Pancreas (tissue), 10 donors: ENCODE measurements around the gene IRF1. TPM values are rescaled to one million over a fixed set of nuclear protein-coding genes. Genes with fewer than 3 reads are reported as not detected.

Source experiments
- ATAC-seq, 4 donors: fragments of 200-7000 bp; cut with Tn5 transposase; one replicate each; pipeline versions ENCODE4 v1.8.0 to v1.9.1; 2020; ENCODE audit warnings: mild to moderate bottlenecking in 4 of 4, moderate library complexity in 4 of 4
- DNase-seq, 6 donors: peaks; one replicate each; pipeline ENCODE4 v3.0.0-alpha.2; 2020
- FAIRE-seq: peaks from 2 replicates; lab custom pipeline; 2012; peaks lifted over from hg19 to GRCh38; lab: Jason Lieb, UNC
- H3K27ac ChIP-seq, 4 donors: fragments of 200-600 bp; sonication (generic); 1 replicate in 3 of 4; 2 replicates in 1 of 4; pipeline versions ENCODE4 v1.5.0 to v1.8.0; 2020
- H3K27me3 ChIP-seq, 4 donors: fragments of 200-600 bp; one replicate each; pipeline ENCODE4 v1.8.0; 2021
- H3K36me3 ChIP-seq, 3 donors: fragments of 200-600 bp; sonication (generic) in 1 of 3; one replicate each; pipeline versions ENCODE4 v1.5.0 to v1.8.0; 2020 to 2021
- H3K4me1 ChIP-seq, 3 donors: fragments of 200-600 bp; one replicate each; pipeline ENCODE4 v1.8.0; 2021
- H3K4me3 ChIP-seq, 4 donors: fragments of 200-600 bp; sonication (generic) in 2 of 4; one replicate each; pipeline versions ENCODE4 v1.5.0 to v1.8.0; 2020 to 2021
- H3K9me3 ChIP-seq, 4 donors: fragments of 200-600 bp; one replicate each; pipeline ENCODE4 v1.8.0; 2021
- WGBS, 2 donors: extraction: QIAGEN DNeasy Blood & Tissue Kit; methylation state at CpG; one replicate each; pipeline ENCODE4 v1.1.7; 2013; 5-methylcytosine and 5-hydroxymethylcytosine counted together
- intact Hi-C, 3 donors: fragments of 100-400 bp; cut with DNase I; formaldehyde crosslinking; loops; one replicate each; pipeline versions ENCODE4 v1.11.1 to v1.14.2; 2022
- polyA plus RNA-seq, 2 donors: library from polyadenylated mRNA; stranded (reverse); fragments of 200-250 nt; gene quantifications; one replicate each; pipeline ENCODE4 v1.2.3, GENCODE V29; 2013
- total RNA-seq, 6 donors: library from RNA; stranded (reverse); fragmentation: NEBNext Ultra II Directional in 4 of 6; extraction: Animal tissue kit (Norgen Biotek cat#: 25700) in 4 of 6; gene quantifications; one replicate each; pipeline versions ENCODE4 v1.2.1 to v1.2.4, GENCODE V29; 2021 to 2023
- TF ChIP-seq, protein P1 (sequence below), 4 donors: fragments of 200-600 bp; sonication (generic) in 3 of 4; IDR thresholded peaks; one replicate each; pipeline versions ENCODE4 v1.5.0 to v1.8.0; 2021; ENCODE audit warnings: antibody characterized with exemption in 4 of 4
- donor health status: healthy with polysubstance abuse.
- donor health status: DM: no; HTN: no; CAD: no; lungs with moderate emphysema.
- donor health status: DM: no; HTN: no; CAD: no.
- donor health status: control.
- donor health status: control.
- donor health status: Bipolar disorder and iron deficiency.
- donor health status: DM: yes; HTN: yes; CAD: no.
- donor health status: DM: no; HTN: no; CAD: no.
- donor health status: DM: no; HTN: no; CAD: no.
- donor health status: DM: yes; HTN: yes; CAD: no.

IRF1 gene
- total and polyA plus RNA-seq, 8 donors = 7.0 to 30.8 (median 11.1) TPM

GRCh38 chr5:132435886-132436285 lies 54.7 kb downstream of the IRF1 start:
- 96% methylated on average over 2 of the region's 2 CpGs for WGBS, 2 donors
- intact Hi-C loops = no loop called here
- H3K36me3 ChIP-seq = no peaks in the 10 kb centered on the region
- ATAC-seq = no peak
- no peaks in the 10 kb centered on the region for H3K9me3 ChIP-seq
- no peak overlapping the region for H3K27ac ChIP-seq
- FAIRE-seq = no peak
- DNase-seq = no peak
- H3K4me1 ChIP-seq = peaks cover 0 to 12% (median 8%) of the 10 kb centered on the region in 3 donors
- H3K4me3 ChIP-seq = no peak overlapping the region
- no peaks in the 10 kb centered on the region for H3K27me3 ChIP-seq
- TF ChIP-seq, protein P1, sequence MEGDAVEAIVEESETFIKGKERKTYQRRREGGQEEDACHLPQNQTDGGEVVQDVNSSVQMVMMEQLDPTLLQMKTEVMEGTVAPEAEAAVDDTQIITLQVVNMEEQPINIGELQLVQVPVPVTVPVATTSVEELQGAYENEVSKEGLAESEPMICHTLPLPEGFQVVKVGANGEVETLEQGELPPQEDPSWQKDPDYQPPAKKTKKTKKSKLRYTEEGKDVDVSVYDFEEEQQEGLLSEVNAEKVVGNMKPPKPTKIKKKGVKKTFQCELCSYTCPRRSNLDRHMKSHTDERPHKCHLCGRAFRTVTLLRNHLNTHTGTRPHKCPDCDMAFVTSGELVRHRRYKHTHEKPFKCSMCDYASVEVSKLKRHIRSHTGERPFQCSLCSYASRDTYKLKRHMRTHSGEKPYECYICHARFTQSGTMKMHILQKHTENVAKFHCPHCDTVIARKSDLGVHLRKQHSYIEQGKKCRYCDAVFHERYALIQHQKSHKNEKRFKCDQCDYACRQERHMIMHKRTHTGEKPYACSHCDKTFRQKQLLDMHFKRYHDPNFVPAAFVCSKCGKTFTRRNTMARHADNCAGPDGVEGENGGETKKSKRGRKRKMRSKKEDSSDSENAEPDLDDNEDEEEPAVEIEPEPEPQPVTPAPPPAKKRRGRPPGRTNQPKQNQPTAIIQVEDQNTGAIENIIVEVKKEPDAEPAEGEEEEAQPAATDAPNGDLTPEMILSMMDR (IDR thresholded peaks at IDR 0.05) = no peak

DNA sequence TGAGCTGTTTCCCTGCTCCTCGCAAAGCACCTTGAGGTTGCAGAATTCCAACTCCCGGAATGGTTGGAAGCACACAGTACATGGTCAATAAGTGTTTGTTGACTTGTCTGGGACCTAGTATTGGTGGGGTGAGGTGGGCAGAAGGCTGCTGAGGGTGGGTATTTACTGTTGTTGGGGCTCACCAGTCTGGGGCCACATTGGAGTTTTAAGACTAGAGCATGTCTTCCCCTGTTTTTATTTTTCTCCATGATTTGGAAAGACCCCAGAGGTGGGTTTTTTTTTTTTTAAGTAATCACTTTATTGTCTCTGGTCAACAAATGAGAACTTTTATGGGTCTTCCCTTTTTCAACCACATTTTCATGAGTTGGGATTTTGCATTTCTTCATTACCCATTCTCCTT lies 55.1 kb downstream of the IRF1 start:
- H3K4me1 ChIP-seq = peaks cover 0 to 12% (median 8%) of the 10 kb centered on the region in 3 donors
- no peak overlapping the region for H3K27ac ChIP-seq
- H3K27me3 ChIP-seq = no peaks in the 10 kb centered on the region
- TF ChIP-seq, protein P1 (IDR thresholded peaks at IDR 0.05) = no peak
- DNase-seq = no peak
- H3K9me3 ChIP-seq = no peaks in the 10 kb centered on the region
- H3K36me3 ChIP-seq = no peaks in the 10 kb centered on the region
- 51 to 69% methylated on average over 2 of the region's 2 CpGs for WGBS, 2 donors
- FAIRE-seq = no peak
- intact Hi-C loops = no loop called here
- ATAC-seq = peak in 1 of 4 donors; percentile 50
- H3K4me3 ChIP-seq = no peak overlapping the region

DNA sequence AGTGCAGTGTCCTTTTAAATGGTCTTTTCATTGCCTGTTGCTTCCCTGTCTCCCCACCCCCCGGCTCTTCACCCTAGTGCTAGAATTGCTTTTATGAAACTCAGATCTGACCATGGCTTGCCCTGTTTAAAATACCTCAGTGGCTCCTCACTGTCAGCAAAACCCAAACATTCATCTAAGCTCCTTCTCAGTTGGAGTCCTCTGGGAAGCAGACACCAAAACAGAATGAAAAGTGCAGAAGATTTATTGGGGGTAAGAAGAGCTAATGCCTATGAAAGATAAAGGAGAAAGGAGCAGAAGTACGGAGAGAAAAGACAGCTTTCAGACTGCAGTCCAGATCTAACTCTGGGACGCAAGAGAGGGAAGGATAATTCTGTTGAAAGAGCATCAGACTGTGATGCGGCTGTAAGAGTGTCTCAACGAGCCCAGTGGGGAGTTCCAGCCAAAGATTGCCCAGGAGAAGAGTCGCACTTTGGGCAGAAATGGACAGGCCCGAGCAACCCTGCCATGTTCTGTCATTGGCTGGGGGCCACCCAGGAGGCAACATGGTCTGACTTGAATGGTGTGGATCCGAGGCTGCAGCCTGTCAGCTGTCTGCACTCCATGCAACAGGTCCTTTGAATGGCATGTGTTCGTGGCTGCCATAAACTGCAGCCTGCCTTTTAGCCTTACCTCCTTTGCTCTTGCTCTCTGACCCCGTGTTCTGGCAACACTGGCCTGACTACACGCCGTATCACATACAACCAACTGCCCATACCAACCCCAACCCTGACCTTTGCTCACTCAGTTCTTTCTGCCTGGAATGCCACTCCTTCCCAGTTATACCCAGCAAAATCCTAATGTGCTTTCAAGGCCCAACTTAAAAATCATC lies 55.9 kb downstream of the IRF1 start:
- ATAC-seq (peak in 2 of 4 donors; percentile 30 to 59), FAIRE-seq (no peak), DNase-seq (no peak)
- WGBS, 2 donors = 62 to 82% methylated on average over 12 of the region's 12 CpGs
- no peaks in the 10 kb centered on the region for H3K27me3 ChIP-seq
- no peak overlapping the region for H3K4me3 ChIP-seq
- H3K27ac ChIP-seq = no peak overlapping the region
- intact Hi-C loops = no loop called here
- TF ChIP-seq, protein P1 (IDR thresholded peaks at IDR 0.05) = no peak
- H3K9me3 ChIP-seq = no peaks in the 10 kb centered on the region
- H3K4me1 ChIP-seq = peaks cover 2 to 17% (median 11%) of the 10 kb centered on the region in 3 donors
- H3K36me3 ChIP-seq = no peaks in the 10 kb centered on the region

DNA sequence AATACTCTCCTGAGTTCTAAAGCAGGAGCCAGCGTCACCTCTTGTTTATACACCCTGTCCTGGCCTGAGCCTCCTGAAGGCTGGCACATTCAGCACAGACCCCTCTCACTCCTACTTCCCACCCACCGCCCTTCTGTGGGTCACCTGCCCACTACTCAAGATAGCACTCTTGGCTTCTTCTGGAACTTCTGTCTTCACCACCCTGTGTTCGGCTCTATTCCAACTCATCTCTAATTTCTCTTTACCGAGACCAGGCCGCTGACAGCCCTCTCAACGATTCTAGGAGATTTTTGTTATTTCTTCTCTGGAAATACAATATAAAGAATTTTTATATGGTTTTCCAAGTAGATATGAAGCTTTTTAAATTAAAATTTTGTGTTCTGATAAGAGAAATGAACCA lies 57.4 kb downstream of the IRF1 start:
- no peak for ATAC-seq
- no peaks in the 10 kb centered on the region for H3K9me3 ChIP-seq
- intact Hi-C loops = no loop called here
- H3K4me1 ChIP-seq = peaks cover 17 to 32% (median 24%) of the 10 kb centered on the region in 3 donors
- WGBS, 2 donors = 95 to 96% methylated on average over 6 of the region's 6 CpGs
- H3K4me3 ChIP-seq = no peak overlapping the region
- H3K27ac ChIP-seq = no peak overlapping the region
- TF ChIP-seq, protein P1 (IDR thresholded peaks at IDR 0.05) = no peak
- H3K36me3 ChIP-seq = no peaks in the 10 kb centered on the region
- FAIRE-seq = no peak
- DNase-seq = no peak
- no peaks in the 10 kb centered on the region for H3K27me3 ChIP-seq

GRCh38 chr5:132431632-132432031 lies 58.9 kb downstream of the IRF1 start:
- no peak for DNase-seq
- FAIRE-seq = no peak
- H3K4me3 ChIP-seq = no peak overlapping the region
- no peak for ATAC-seq
- no peak overlapping the region for H3K27ac ChIP-seq
- WGBS, 2 donors = 89 to 95% methylated on average over 4 of the region's 4 CpGs
- H3K9me3 ChIP-seq = no peaks in the 10 kb centered on the region
- intact Hi-C loops = no loop called here
- H3K4me1 ChIP-seq = peaks cover 32 to 39% (median 35%) of the 10 kb centered on the region in 3 donors
- H3K36me3 ChIP-seq = no peaks in the 10 kb centered on the region
- H3K27me3 ChIP-seq = no peaks in the 10 kb centered on the region
- TF ChIP-seq, protein P1 (IDR thresholded peaks at IDR 0.05) = no peak
